ENCODE data around the gene PAK5.

Gene PAK5

GRCh38 chr20:9535449-9535848 lies 303.4 kb downstream of the PAK5 start:
- in situ Hi-C loops (cut with HindIII; ENCODE audit: low sequenced_read_pairs), result no loop called here

GRCh38 chr20:9534025-9534424 lies 304.9 kb downstream of the PAK5 start:
- in situ Hi-C loops (cut with HindIII; ENCODE audit: low sequenced_read_pairs), result loop anchor here (5.0 kb wide), 1 partner anchor 103 kb away; no protein-coding TSS in a partner anchor

GRCh38 chr20:9532069-9532838 lies 306.6 kb downstream of the PAK5 start:
- in situ Hi-C loops (cut with HindIII; ENCODE audit: low sequenced_read_pairs), result loop anchor here (5.0 kb wide), 1 partner anchor 105 kb away; no protein-coding TSS in a partner anchor

- in situ Hi-C loops (cut with HindIII; ENCODE audit: low sequenced_read_pairs), result loop anchor here (5.0 kb wide), 1 partner anchor 106 kb away; no protein-coding TSS in a partner anchor
Observed at GRCh38 chr20:9531581-9531980, 307.3 kb downstream of the PAK5 start.

- in situ Hi-C loops (cut with HindIII; ENCODE audit: low sequenced_read_pairs), result loop anchor here (5.0 kb wide), 1 partner anchor 46 kb away; no protein-coding TSS in a partner anchor
Observed at GRCh38 chr20:9523636-9524035, 315.2 kb downstream of the PAK5 start.

- in situ Hi-C loops (cut with HindIII; ENCODE audit: low sequenced_read_pairs), result loop anchor here (5.0 kb wide), 1 partner anchor 43 kb away; no protein-coding TSS in a partner anchor
Observed at GRCh38 chr20:9520086-9520485, 318.8 kb downstream of the PAK5 start.

GRCh38 chr20:9518576-9519175 lies 320.2 kb downstream of the PAK5 start:
- in situ Hi-C loops (cut with HindIII; ENCODE audit: low sequenced_read_pairs), result no loop called here

GRCh38 chr20:9517297-9518162 lies 321.3 kb downstream of the PAK5 start:
- in situ Hi-C loops (cut with HindIII; ENCODE audit: low sequenced_read_pairs), result no loop called here

GRCh38 chr20:9516234-9516871 lies 322.5 kb downstream of the PAK5 start:
- in situ Hi-C loops (cut with HindIII; ENCODE audit: low sequenced_read_pairs), result no loop called here

GRCh38 chr20:9515741-9516233 lies 323.1 kb downstream of the PAK5 start:
- in situ Hi-C loops (cut with HindIII; ENCODE audit: low sequenced_read_pairs), result no loop called here

GRCh38 chr20:9515214-9515585 lies 323.7 kb downstream of the PAK5 start:
- in situ Hi-C loops (cut with HindIII; ENCODE audit: low sequenced_read_pairs), result no loop called here

- in situ Hi-C loops (cut with HindIII; ENCODE audit: low sequenced_read_pairs), result no loop called here
Observed at GRCh38 chr20:9514461-9515213, 324.2 kb downstream of the PAK5 start, which contains the start of gene LAMP5. Gene LAMP5, plus strand, starts transcription at chr20:9514590. Its CDS starts 263 bp downstream, at chr20:9514853.

GRCh38 chr20:9514072-9514460 lies 324.8 kb downstream of the PAK5 start:
- in situ Hi-C loops (cut with HindIII; ENCODE audit: low sequenced_read_pairs), result no loop called here

- in situ Hi-C loops (cut with HindIII; ENCODE audit: low sequenced_read_pairs), result no loop called here
Observed at GRCh38 chr20:9510911-9511310, 328.0 kb downstream of the PAK5 start.

GRCh38 chr20:9509246-9509645 lies 329.6 kb downstream of the PAK5 start:
- in situ Hi-C loops (cut with HindIII; ENCODE audit: low sequenced_read_pairs), result no loop called here

- in situ Hi-C loops (cut with HindIII; ENCODE audit: low sequenced_read_pairs), result no loop called here
Observed at GRCh38 chr20:9508696-9509178, 330.1 kb downstream of the PAK5 start.

GRCh38 chr20:9508240-9508661 lies 330.6 kb downstream of the PAK5 start:
- in situ Hi-C loops (cut with HindIII; ENCODE audit: low sequenced_read_pairs), result no loop called here

GRCh38 chr20:9507544-9508239 lies 331.2 kb downstream of the PAK5 start:
- in situ Hi-C loops (cut with HindIII; ENCODE audit: low sequenced_read_pairs), result no loop called here

- in situ Hi-C loops (cut with HindIII; ENCODE audit: low sequenced_read_pairs), result no loop called here
Observed at GRCh38 chr20:9506964-9507369, 331.9 kb downstream of the PAK5 start.
